IMR-90 (cell line): Measurements from ENCODE around the gene EMC8. TPM values are rescaled to one million over a fixed set of nuclear protein-coding genes. Genes with fewer than 3 reads are reported as not detected.

Source experiments
- ATAC-seq: fragments of 200-7000 bp; cut with Tn5 transposase; 2 replicates; pipeline ENCODE4 v1.9.1; 2020; ENCODE audit warnings: low read depth, mild to moderate bottlenecking, moderate library complexity
- BruUV-seq: library from RNA; stranded (reverse); fragments of 400-500 nt; replicated peaks from 2 replicates; lab custom pipeline; 2021; lab: Mats Ljungman, UMichigan
- CTCF ChIA-PET: fragments of 300-600 bp; formaldehyde crosslinking; extraction: SDS; loops from one replicate; lab custom pipeline; 2021; ENCODE audit warnings: antibody characterized with exemption; lab: Yijun Ruan, JAX
- POLR2A ChIA-PET: fragments of 300-600 bp; sonication (Branson Sonifier 250); formaldehyde crosslinking; loops from one replicate; lab custom pipeline; 2022; ENCODE audit warnings: antibody characterized with exemption; ENCODE audit not compliant: unreplicated experiment; lab: Charles Lee
- DNase-seq: peaks from one replicate; pipeline ENCODE4 v3.0.0; 2013
- H2AFZ ChIP-seq: replicated peaks from 2 replicates; pipeline ENCODE3; 2013; ENCODE audit warnings: low read length, mild to moderate bottlenecking; ENCODE audit not compliant: poor library complexity
- H2AK5ac ChIP-seq: 2 replicates; pipeline ENCODE4 v1.6.1; 2013; ENCODE audit warnings: low read depth, low read length, inconsistent platforms
- H2AK9ac ChIP-seq: replicated peaks from 2 replicates; pipeline ENCODE3; 2013; ENCODE audit warnings: mild to moderate bottlenecking, low read depth, low read length, moderate library complexity; ENCODE audit not compliant: poor library complexity
- H2BK120ac ChIP-seq: 2 replicates; pipeline ENCODE4 v1.6.1; 2013; ENCODE audit warnings: low read depth, low read length, inconsistent platforms
- H2BK15ac ChIP-seq: 3 replicates; pipeline ENCODE4 v1.6.1; 2013; ENCODE audit warnings: low read depth, low read length, inconsistent platforms
- H2BK20ac ChIP-seq: 2 replicates; pipeline ENCODE4 v1.6.1; 2013; ENCODE audit warnings: low read depth, mild to moderate bottlenecking, inconsistent platforms, low read length, moderate library complexity
- H2BK5ac ChIP-seq: 2 replicates; pipeline ENCODE4 v1.6.1; 2013; ENCODE audit warnings: mild to moderate bottlenecking, low read depth, low read length, inconsistent platforms; ENCODE audit not compliant: poor library complexity, severe bottlenecking
- H3K14ac ChIP-seq: replicated peaks from 2 replicates; pipeline ENCODE4 v1.6.1; 2013; ENCODE audit warnings: low read depth, low read length, inconsistent platforms
- H3K18ac ChIP-seq: 2 replicates; pipeline ENCODE4 v1.6.1; 2013; ENCODE audit warnings: low read depth, low read length, control low read depth
- H3K23ac ChIP-seq: 2 replicates; pipeline ENCODE4 v1.6.1; 2013; ENCODE audit warnings: low read depth, low read length, inconsistent platforms
- H3K27ac ChIP-seq: 2 replicates; pipeline ENCODE4 v1.5.1; 2013; ENCODE audit warnings: mild to moderate bottlenecking, control low read depth, low read length; ENCODE audit not compliant: insufficient read depth
- H3K27me3 ChIP-seq: 2 replicates; pipeline ENCODE4 v1.6.1; 2013; ENCODE audit warnings: low read length; ENCODE audit not compliant: control insufficient read depth, insufficient read depth
- H3K36me3 ChIP-seq: 2 replicates; pipeline ENCODE4 v1.6.1; 2013; ENCODE audit warnings: low read length, mixed read lengths; ENCODE audit not compliant: control insufficient read depth, insufficient read depth
- H3K4ac ChIP-seq: 2 replicates; pipeline ENCODE4 v1.6.1; 2013; ENCODE audit warnings: low read depth, low read length, inconsistent platforms
- H3K4me1 ChIP-seq: 2 replicates; pipeline ENCODE4 v1.6.1; 2013; ENCODE audit warnings: low read length, mixed read lengths; ENCODE audit not compliant: control insufficient read depth, insufficient read depth
- H3K4me2 ChIP-seq: 2 replicates; pipeline ENCODE4 v1.6.1; 2013; ENCODE audit warnings: low read depth, mild to moderate bottlenecking, control low read depth, low read length, moderate library complexity
- H3K4me3 ChIP-seq: 2 replicates; pipeline ENCODE4 v1.5.1; 2013; ENCODE audit warnings: low read depth, mild to moderate bottlenecking, control low read depth, low read length, moderate library complexity; ENCODE audit not compliant: insufficient read depth
- H3K56ac ChIP-seq: 2 replicates; pipeline ENCODE4 v1.6.1; 2013; ENCODE audit warnings: low read length, inconsistent platforms; ENCODE audit not compliant: insufficient read depth; ENCODE audit errors: extremely low read depth
- H3K79me1 ChIP-seq, 2 experiments: 2 replicates each; pipeline ENCODE4 v1.6.1; 2013; ENCODE audit warnings: low read length in 2 of 2, inconsistent platforms in 1 of 2, low read depth in 1 of 2
- H3K9ac ChIP-seq: 2 replicates; pipeline ENCODE4 v1.6.1; 2013; ENCODE audit warnings: low read depth, low read length, control low read depth
- H3K9me1 ChIP-seq: 2 replicates; pipeline ENCODE4 v1.6.1; 2013; ENCODE audit warnings: low read length, inconsistent platforms; ENCODE audit not compliant: insufficient read depth
- H3K9me3 ChIP-seq: 2 replicates; pipeline ENCODE4 v1.6.1; 2013; ENCODE audit warnings: low read length; ENCODE audit not compliant: control insufficient read depth, insufficient read depth
- H4K20me1 ChIP-seq: 2 replicates; pipeline ENCODE4 v1.6.1; 2013; ENCODE audit warnings: low read length, inconsistent platforms; ENCODE audit not compliant: insufficient read depth
- H4K5ac ChIP-seq: 2 replicates; pipeline ENCODE4 v1.6.1; 2013; ENCODE audit warnings: mild to moderate bottlenecking, low read depth, low read length, control low read depth
- H4K8ac ChIP-seq, 2 experiments: 2 replicates each; pipeline ENCODE4 v1.6.1; 2013; ENCODE audit warnings: low read depth in 2 of 2, low read length in 2 of 2, control low read depth in 1 of 2, inconsistent platforms in 1 of 2
- H4K91ac ChIP-seq: 2 replicates; pipeline ENCODE4 v1.6.1; 2013; ENCODE audit warnings: low read depth, low read length, inconsistent platforms; ENCODE audit not compliant: insufficient read depth
- CEBPB ChIP-seq: IDR thresholded peaks from 2 replicates; pipeline ENCODE4 v1.6.1; 2012; ENCODE audit warnings: low read depth, low read length, improper control_type of control experiment
- CHD1 ChIP-seq: IDR thresholded peaks from 2 replicates; pipeline ENCODE4 v1.6.1; 2012; ENCODE audit warnings: low read depth, low read length, improper control_type of control experiment
- MAFK ChIP-seq: IDR thresholded peaks from 2 replicates; pipeline ENCODE4 v1.6.1; 2012; ENCODE audit warnings: low read depth, low read length, improper control_type of control experiment
- MAZ ChIP-seq: IDR thresholded peaks from 2 replicates; pipeline ENCODE4 v1.6.1; 2012; ENCODE audit warnings: low read depth, mild to moderate bottlenecking, low read length, improper control_type of control experiment, moderate library complexity, borderline replicate concordance
- MXI1 ChIP-seq: IDR thresholded peaks from 2 replicates; pipeline ENCODE4 v1.6.1; 2012; ENCODE audit warnings: low read depth, mild to moderate bottlenecking, low read length, moderate library complexity, borderline replicate concordance
- NFE2L2 ChIP-seq: fragments of 150-350 bp; IDR thresholded peaks from 2 replicates; pipeline ENCODE4 v1.6.1; 2016; ENCODE audit warnings: low read depth, mild to moderate bottlenecking, low read length
- RAD21 ChIP-seq: IDR thresholded peaks from 2 replicates; pipeline ENCODE4 v1.6.1; 2012; ENCODE audit warnings: low read length, improper control_type of control experiment
- RCOR1 ChIP-seq: IDR thresholded peaks from 2 replicates; pipeline ENCODE4 v1.6.1; 2012; ENCODE audit warnings: mild to moderate bottlenecking, low read length, improper control_type of control experiment; ENCODE audit not compliant: insufficient replicate concordance
- SMC3 ChIP-seq: fragments of 150-350 bp; IDR thresholded peaks from 2 replicates; pipeline ENCODE4 v1.6.1; 2016; ENCODE audit warnings: low read depth, mild to moderate bottlenecking, antibody characterized with exemption, low read length, moderate library complexity
- WGBS, 2 experiments: methylation state at CpG; one replicate each; pipeline versions ENCODE4 v1.1.5 to v1.1.7; 2013; ENCODE audit warnings: missing lambda C conversion rate in 2 of 2; ENCODE audit not compliant: insufficient read length in 1 of 2; ENCODE audit errors: extremely low coverage in 2 of 2; 5-methylcytosine and 5-hydroxymethylcytosine counted together
- dilution Hi-C: fragments of 300-500 bp; cut with HindIII; formaldehyde crosslinking; loops from one replicate; pipeline ENCODE4 v1.14.3; 2018; ENCODE audit warnings: low sequenced_read_pairs; ENCODE audit not compliant: unreplicated experiment
- in situ Hi-C: fragments of 300-500 bp; cut with MboI; formaldehyde crosslinking; loops from 3 replicates; pipeline ENCODE4 v1.14.3; 2019; ENCODE audit warnings: low sequenced_read_pairs, inconsistent platforms, mixed read lengths
- intact Hi-C: fragments of 100-400 bp; cut with micrococcal nuclease; formaldehyde crosslinking; loops from 2 replicates; pipeline ENCODE4 v1.10.0; 2022
- polyA plus RNA-seq, 3 experiments: library from polyadenylated mRNA; depleted of rRNA; stranded (reverse); fragments of >200 nt; gene quantifications; 2 replicates each; pipeline ENCODE4 v1.2.3, GENCODE V29; 2012; ENCODE audit warnings: low replicate concordance in 1 of 3
- total RNA-seq: library from RNA; depleted of rRNA; stranded (reverse); fragments of >200 nt; gene quantifications from 2 replicates; pipeline ENCODE4 v1.2.3, GENCODE V29; 2012
- TF ChIP-seq, protein P1 (sequence below): conservative IDR thresholded peaks from 2 replicates; pipeline ENCODE4 v1.5.1; 2012; ENCODE audit warnings: mild to moderate bottlenecking, low read depth, low read length, improper control_type of control experiment
- TF ChIP-seq, protein P2 (sequence below): fragments of 150-350 bp; IDR thresholded peaks from 2 replicates; pipeline ENCODE4 v1.6.1; 2017; ENCODE audit warnings: mild to moderate bottlenecking, antibody characterized with exemption, low read length, low read depth
- TF ChIP-seq, protein P3 (sequence below): fragments of 150-350 bp; IDR thresholded peaks from 2 replicates; pipeline ENCODE4 v1.6.1; 2016; ENCODE audit warnings: low read depth, mild to moderate bottlenecking, low read length, moderate library complexity, borderline replicate concordance

EMC8 gene
- total and polyA plus RNA-seq, 2 of the 4 experiments (the other 2 are of a cell fraction) = 23.7 to 48.9 TPM

DNA sequence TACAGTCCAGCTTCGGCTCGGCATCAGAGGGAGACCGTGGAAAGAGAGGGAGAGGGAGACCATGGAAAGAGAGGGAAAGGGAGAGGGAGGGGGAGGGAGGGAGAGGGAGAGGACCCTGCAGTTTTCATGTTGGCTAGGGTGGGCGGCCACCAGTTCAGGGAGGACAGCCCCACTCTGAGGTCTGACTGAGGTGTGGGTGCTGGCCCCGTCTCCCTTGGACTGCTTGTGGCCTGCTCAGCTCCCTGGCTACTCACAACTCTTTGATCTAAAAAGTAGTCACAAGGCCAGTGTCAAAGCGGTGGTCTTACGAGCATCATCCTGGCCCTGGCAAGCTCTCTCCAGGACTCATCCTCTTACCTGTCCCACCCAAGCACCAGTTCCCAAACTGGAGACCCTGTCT lies 9.6 kb upstream of the EMC8 start:
- H3K9me3 ChIP-seq = no peaks in the 10 kb centered on the region
- H3K27me3 ChIP-seq = peaks cover 27% of the 10 kb centered on the region
- CTCF ChIA-PET = no interaction called here
- no peak overlapping the region for H3K9ac ChIP-seq
- H4K5ac ChIP-seq = no peak overlapping the region
- dilution Hi-C loops = no loop called here
- H2AFZ ChIP-seq = no peak overlapping the region
- no peak overlapping the region for H2AK9ac ChIP-seq
- no peaks in the 10 kb centered on the region; the same call in 1 of the 2 replicates for H3K9me1 ChIP-seq
- no peak overlapping the region for H2BK20ac ChIP-seq
- TF ChIP-seq MAZ (no peak), NFE2L2 (no peak), MAFK (no peak), RAD21 (no peak), RCOR1 (no peak), CEBPB (no peak), SMC3 (no peak), MXI1 (no peak), CHD1 (no peak)
- TF ChIP-seq, protein P1, sequence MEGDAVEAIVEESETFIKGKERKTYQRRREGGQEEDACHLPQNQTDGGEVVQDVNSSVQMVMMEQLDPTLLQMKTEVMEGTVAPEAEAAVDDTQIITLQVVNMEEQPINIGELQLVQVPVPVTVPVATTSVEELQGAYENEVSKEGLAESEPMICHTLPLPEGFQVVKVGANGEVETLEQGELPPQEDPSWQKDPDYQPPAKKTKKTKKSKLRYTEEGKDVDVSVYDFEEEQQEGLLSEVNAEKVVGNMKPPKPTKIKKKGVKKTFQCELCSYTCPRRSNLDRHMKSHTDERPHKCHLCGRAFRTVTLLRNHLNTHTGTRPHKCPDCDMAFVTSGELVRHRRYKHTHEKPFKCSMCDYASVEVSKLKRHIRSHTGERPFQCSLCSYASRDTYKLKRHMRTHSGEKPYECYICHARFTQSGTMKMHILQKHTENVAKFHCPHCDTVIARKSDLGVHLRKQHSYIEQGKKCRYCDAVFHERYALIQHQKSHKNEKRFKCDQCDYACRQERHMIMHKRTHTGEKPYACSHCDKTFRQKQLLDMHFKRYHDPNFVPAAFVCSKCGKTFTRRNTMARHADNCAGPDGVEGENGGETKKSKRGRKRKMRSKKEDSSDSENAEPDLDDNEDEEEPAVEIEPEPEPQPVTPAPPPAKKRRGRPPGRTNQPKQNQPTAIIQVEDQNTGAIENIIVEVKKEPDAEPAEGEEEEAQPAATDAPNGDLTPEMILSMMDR = no peak
- TF ChIP-seq, protein P2, sequence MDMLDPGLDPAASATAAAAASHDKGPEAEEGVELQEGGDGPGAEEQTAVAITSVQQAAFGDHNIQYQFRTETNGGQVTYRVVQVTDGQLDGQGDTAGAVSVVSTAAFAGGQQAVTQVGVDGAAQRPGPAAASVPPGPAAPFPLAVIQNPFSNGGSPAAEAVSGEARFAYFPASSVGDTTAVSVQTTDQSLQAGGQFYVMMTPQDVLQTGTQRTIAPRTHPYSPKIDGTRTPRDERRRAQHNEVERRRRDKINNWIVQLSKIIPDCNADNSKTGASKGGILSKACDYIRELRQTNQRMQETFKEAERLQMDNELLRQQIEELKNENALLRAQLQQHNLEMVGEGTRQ = no peak
- TF ChIP-seq, protein P3, sequence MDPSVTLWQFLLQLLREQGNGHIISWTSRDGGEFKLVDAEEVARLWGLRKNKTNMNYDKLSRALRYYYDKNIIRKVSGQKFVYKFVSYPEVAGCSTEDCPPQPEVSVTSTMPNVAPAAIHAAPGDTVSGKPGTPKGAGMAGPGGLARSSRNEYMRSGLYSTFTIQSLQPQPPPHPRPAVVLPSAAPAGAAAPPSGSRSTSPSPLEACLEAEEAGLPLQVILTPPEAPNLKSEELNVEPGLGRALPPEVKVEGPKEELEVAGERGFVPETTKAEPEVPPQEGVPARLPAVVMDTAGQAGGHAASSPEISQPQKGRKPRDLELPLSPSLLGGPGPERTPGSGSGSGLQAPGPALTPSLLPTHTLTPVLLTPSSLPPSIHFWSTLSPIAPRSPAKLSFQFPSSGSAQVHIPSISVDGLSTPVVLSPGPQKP = no peak
- no peak overlapping the region for H4K91ac ChIP-seq
- no peak overlapping the region for H3K23ac ChIP-seq
- no peak overlapping the region for H2BK15ac ChIP-seq
- no peak overlapping the region for H2AK5ac ChIP-seq
- no peak overlapping the region for H3K14ac ChIP-seq
- H3K4me3 ChIP-seq = no peak overlapping the region
- H3K4ac ChIP-seq = no peak overlapping the region
- 100% methylated on average over 2 of the region's 7 CpGs; no CpG with 5 or more reads in 1 of the 2 experiments for WGBS, 2 experiments
- peaks cover 11% of the 10 kb centered on the region; the same call in 1 of the 2 replicates for H4K20me1 ChIP-seq
- POLR2A ChIA-PET = no interaction called here
- H2BK5ac ChIP-seq = no peak overlapping the region
- intact Hi-C loops = no loop called here
- ATAC-seq = no peak
- in situ Hi-C loops = loop anchor here (25.0 kb wide), 1 partner anchor 503 kb away; no protein-coding TSS in a partner anchor
- no TSS peak for BruUV-seq
- no peak overlapping the region for H3K56ac ChIP-seq
- no peak overlapping the region for H3K18ac ChIP-seq
- no peak overlapping the region for H4K8ac ChIP-seq
- H3K36me3 ChIP-seq = peaks cover 25% of the 10 kb centered on the region
- DNase-seq = no peak
- H3K79me1 ChIP-seq = peaks cover 6 to 16% of the 10 kb centered on the region in 2 experiments
- no peaks in the 10 kb centered on the region for H3K4me1 ChIP-seq
- H3K4me2 ChIP-seq = no peak overlapping the region
- no peak overlapping the region for H3K27ac ChIP-seq
- no peak overlapping the region for H2BK120ac ChIP-seq
